ENCODE measurements around the gene DCHS1.

Gene DCHS1

DNA sequence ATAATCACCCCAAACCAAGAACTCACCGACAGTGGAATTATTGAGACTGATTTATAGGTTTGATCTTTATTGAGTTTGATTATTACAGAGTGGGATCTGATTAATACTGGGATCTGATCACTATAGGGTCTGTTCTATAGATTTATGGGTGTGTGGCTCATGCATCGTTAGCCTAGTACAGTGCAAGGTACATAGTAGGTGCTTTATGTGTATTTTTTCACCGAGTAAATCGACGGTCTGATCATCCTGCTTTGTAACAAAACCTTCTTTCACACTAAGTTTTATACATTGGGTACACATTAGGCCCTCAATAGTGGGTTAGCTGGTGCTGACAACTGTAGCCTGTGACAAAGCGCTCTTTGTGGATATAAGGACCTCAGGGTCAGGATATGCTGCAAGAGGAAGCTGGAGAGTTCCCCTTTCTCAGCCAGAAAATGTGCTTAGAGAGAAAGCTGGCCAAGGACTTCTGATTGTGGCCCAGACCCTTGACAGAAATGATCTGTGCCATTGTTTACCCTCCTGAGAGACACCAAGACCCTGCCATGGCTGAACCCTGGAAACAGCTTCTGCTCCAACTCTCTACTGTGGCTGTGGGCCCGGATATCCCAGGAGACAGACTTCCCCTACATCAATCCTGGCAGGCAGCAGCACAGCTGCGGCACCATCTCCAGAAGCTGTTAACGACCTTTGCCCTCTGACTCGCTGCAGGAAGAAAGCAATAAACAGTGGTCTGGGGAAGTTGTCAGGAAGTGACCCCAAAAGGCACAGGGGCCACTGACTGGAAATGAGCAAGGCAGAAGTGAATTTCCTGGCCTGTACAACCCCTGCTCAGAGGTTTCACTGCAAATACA is 20.3 kb downstream of the DCHS1 start:
- DNase-seq = no peak
- no peak overlapping the region for H3K4me3 ChIP-seq (ENCODE audit: low read depth, low read length)
- no peaks in the 10 kb centered on the region for H3K36me3 ChIP-seq
- no peaks in the 10 kb centered on the region for H3K4me1 ChIP-seq
- no peaks in the 10 kb centered on the region for H3K27me3 ChIP-seq
- TF ChIP-seq, protein P1, sequence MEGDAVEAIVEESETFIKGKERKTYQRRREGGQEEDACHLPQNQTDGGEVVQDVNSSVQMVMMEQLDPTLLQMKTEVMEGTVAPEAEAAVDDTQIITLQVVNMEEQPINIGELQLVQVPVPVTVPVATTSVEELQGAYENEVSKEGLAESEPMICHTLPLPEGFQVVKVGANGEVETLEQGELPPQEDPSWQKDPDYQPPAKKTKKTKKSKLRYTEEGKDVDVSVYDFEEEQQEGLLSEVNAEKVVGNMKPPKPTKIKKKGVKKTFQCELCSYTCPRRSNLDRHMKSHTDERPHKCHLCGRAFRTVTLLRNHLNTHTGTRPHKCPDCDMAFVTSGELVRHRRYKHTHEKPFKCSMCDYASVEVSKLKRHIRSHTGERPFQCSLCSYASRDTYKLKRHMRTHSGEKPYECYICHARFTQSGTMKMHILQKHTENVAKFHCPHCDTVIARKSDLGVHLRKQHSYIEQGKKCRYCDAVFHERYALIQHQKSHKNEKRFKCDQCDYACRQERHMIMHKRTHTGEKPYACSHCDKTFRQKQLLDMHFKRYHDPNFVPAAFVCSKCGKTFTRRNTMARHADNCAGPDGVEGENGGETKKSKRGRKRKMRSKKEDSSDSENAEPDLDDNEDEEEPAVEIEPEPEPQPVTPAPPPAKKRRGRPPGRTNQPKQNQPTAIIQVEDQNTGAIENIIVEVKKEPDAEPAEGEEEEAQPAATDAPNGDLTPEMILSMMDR (IDR thresholded peaks at IDR 0.05; ENCODE audit: low read depth, low read length) = no peak
- H3K9me3 ChIP-seq = no peaks in the 10 kb centered on the region

DNA sequence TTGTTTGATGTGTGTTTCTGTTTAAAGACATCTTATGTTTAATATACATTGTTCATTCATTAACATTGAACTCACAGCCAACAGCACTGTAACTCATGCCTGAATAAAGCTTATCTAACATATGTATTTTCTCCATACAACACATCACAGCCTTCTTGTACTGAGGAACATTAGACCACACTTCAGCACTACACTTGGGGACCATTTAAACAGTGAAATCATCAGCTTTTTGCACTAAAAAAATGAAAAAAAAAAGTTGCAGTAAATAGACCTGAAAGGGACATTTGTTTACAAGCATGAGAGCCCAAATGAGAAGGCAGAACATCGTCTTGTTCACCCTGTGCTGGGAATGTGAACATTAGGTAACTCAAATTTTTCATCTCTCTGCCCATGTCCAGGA is 21.1 kb downstream of the DCHS1 start:
- DNase-seq = no peak
- no peaks in the 10 kb centered on the region for H3K36me3 ChIP-seq
- TF ChIP-seq, protein P1 (IDR thresholded peaks at IDR 0.05; ENCODE audit: low read depth, low read length) = no peak

DNA sequence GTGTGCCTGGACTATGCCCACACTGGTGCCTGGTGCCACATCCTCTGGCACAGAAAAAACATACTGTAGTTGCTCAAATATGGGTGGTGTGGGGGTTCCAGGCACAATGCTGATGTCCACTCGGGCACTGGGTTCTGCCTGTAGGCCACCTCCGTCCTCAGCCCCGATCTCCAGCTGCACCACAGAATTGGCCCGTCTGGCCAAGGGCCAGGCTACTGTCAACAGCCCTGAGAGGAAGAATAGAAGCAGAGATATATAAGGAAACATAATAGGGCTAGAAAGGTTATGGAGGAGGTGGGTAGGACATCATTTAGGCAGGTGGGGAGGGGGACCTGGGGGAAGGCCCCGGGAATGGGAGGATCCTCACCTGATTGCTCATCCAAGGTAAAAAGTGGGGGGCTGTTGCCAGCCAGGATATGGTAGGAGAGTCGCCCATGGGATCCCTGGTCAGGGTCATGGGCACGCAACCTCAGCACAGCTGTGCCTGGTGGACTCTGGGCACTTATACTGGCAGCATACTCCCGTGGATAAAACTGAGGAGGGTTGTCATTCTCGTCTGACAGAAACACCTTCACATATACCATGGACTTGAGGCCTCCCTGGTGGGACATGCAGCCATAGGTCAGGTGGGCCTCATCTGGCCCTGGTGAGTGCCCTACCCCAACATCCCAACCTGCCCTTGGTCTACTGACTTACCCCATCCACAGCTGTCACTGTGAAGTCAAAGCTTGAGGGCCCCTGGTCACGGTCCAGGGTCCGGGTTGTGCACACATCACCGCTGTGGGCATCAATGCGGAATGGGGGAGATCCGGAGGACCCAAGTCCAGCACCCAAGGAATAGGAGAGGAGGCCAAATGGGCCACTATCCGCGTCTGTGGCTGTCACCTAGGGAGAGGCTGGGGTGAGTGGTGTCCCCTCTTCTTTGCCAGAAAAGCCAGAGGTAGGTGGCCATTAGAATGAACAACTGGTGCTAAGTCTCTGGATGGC is 21.9 kb downstream of the DCHS1 start:
- no peaks in the 10 kb centered on the region for H3K36me3 ChIP-seq
- TF ChIP-seq, protein P1 (IDR thresholded peaks at IDR 0.05; ENCODE audit: low read depth, low read length) = no peak

More for the DNA sequence above, 21.1 kb downstream of the DCHS1 start:
- no peaks in the 10 kb centered on the region for H3K4me1 ChIP-seq
- H3K27me3 ChIP-seq = no peaks in the 10 kb centered on the region
- no peak overlapping the region for H3K4me3 ChIP-seq (ENCODE audit: low read depth, low read length)
- H3K9me3 ChIP-seq = no peaks in the 10 kb centered on the region

DNA sequence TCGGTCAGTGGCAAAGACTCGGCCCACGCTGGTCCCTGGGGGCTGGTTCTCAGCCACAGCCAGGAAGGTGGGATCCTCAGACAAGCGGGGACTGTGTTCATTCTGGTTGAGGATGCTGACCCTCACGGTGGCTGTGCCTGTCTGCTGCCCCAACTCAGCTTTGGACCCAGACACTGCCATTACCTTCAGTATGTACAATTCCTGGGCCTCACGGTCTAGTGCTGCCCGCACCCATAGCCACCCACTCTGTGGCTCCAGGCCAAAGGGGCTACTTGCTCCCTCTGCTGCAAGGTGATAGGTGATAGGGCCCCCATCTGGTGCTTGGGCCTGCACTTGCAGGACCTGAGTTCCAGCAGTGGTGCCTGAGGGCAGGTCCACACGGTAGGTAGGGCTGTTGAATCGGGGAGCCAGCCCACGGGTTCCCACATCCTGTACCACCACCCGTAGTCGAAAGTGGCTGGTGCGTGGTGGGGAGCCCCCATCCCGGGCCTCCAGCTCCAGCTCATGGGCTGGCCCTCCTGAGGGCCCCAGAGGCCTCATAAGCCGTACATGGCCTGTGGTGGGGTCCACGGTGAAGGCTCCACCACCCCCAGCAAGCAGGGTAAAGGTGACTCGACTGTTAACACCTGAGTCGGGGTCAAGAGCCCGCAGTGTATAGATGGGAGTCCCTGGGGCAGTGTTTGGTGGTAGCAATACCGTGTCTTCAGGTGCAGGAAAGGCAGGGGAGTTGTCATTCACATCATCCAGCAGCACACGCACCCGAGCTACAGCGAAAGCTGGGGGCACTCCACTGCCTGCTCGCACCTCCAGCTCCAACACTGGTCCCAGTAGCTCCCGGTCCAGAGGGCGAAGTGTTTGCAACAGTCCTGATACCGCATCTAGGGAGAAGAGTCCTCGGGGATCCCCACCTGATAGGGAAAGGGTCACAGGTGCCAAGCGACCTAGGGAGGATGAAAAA is 23.2 kb downstream of the DCHS1 start:
- Histone ChIP-seq H3K36me3 (no peaks in the 10 kb centered on the region), H3K27me3 (no peaks in the 10 kb centered on the region), H3K9me3 (no peaks in the 10 kb centered on the region), H3K4me3 (ENCODE audit: low read depth, low read length) (no peak overlapping the region), H3K4me1 (no peaks in the 10 kb centered on the region)
- TF ChIP-seq, protein P1 (IDR thresholded peaks at IDR 0.05; ENCODE audit: low read depth, low read length) = no peak
- DNase-seq = no peak

More for the DNA sequence above, 21.9 kb downstream of the DCHS1 start:
- no peaks in the 10 kb centered on the region for H3K9me3 ChIP-seq
- no peak overlapping the region for H3K4me3 ChIP-seq (ENCODE audit: low read depth, low read length)
- H3K4me1 ChIP-seq = no peaks in the 10 kb centered on the region
- no peak for DNase-seq
- no peaks in the 10 kb centered on the region for H3K27me3 ChIP-seq

DNA sequence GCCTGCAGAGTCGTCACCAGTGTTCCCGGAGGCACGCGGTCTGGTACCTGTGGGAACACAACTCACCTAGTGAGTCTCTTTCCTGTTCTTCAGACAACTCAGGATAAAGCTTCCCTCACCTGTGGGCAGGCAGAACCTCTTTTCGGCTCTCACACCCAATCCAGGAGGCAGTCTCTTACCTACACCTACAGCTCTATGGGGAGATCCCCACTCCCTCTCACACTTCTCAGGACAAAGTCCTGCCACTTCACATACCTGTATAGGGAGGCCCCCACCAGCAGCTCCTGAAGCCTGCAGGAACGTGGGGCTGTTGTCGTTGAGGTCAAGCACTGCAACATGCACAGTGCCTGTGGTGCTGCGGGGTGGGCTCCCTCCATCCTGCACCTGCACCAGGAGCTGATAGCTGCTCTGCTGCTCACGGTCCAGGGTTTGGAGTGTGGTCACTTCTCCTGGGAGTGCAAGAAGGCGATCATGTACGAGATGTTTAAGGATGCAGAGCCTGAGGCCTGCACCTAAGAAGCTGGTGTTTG is 24.2 kb downstream of the DCHS1 start:
- Histone ChIP-seq H3K36me3 (no peaks in the 10 kb centered on the region), H3K4me1 (no peaks in the 10 kb centered on the region), H3K9me3 (no peaks in the 10 kb centered on the region), H3K4me3 (ENCODE audit: low read depth, low read length) (no peak overlapping the region), H3K27me3 (no peaks in the 10 kb centered on the region)
- TF ChIP-seq, protein P1 (IDR thresholded peaks at IDR 0.05; ENCODE audit: low read depth, low read length) = no peak
- DNase-seq = no peak
